ENCODE results near the gene PROZ. TPM values are rescaled to one million over a fixed set of nuclear protein-coding genes. Genes with fewer than 3 reads are reported as not detected.
A peak's percentile ranks its signal among the peaks of the same experiment; 100 is the strongest.

The PROZ gene
- total and polyA plus RNA-seq, 2 of the 13 experiments (the other 11 are each of a cell fraction or from before 2014, with no cell fraction given): 5.6 to 22.5 TPM

GRCh38 chr13:113152984-113153809 lies 5.3 kb upstream of the PROZ start (continued):
- TF ChIP-seq, protein P1, sequence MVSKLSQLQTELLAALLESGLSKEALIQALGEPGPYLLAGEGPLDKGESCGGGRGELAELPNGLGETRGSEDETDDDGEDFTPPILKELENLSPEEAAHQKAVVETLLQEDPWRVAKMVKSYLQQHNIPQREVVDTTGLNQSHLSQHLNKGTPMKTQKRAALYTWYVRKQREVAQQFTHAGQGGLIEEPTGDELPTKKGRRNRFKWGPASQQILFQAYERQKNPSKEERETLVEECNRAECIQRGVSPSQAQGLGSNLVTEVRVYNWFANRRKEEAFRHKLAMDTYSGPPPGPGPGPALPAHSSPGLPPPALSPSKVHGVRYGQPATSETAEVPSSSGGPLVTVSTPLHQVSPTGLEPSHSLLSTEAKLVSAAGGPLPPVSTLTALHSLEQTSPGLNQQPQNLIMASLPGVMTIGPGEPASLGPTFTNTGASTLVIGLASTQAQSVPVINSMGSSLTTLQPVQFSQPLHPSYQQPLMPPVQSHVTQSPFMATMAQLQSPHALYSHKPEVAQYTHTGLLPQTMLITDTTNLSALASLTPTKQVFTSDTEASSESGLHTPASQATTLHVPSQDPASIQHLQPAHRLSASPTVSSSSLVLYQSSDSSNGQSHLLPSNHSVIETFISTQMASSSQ (IDR thresholded peaks at IDR 0.05; ENCODE audit: low read depth): no peak
- TF ChIP-seq, protein P1 (CRISPR knock-in tag; IDR thresholded peaks at IDR 0.05; ENCODE audit: borderline replicate concordance): peak; percentile 6; the same call in 1 of the 2 replicates
- TF ChIP-seq SAP130 (CRISPR knock-in tag; IDR thresholded peaks at IDR 0.05; ENCODE audit: low read depth) (peak; percentile 23), CSRNP1 (CRISPR knock-in tag; IDR thresholded peaks at IDR 0.05) (0 out of 2 replicates have a peak, but pooled peaks have one; percentile 62), ZNF761 (CRISPR knock-in tag; conservative IDR thresholded peaks at IDR 0.05) (0 out of 2 replicates have a peak, but pooled peaks have one; percentile 54), AHR (CRISPR knock-in tag; IDR thresholded peaks at IDR 0.05) (peak; percentile 7; the same call in 1 of the 2 replicates), CBX1 (IDR thresholded peaks at IDR 0.05; ENCODE audit: low read depth) (no peak), PLSCR1 (CRISPR knock-in tag; IDR thresholded peaks at IDR 0.05; ENCODE audit: borderline replicate concordance) (0 out of 2 replicates have a peak, but pooled peaks have one; percentile 51), KDM5B (CRISPR knock-in tag; IDR thresholded peaks at IDR 0.05; ENCODE audit: borderline replicate concordance) (peak; percentile 92), ZNF143 (CRISPR knock-in tag; IDR thresholded peaks at IDR 0.05) (0 out of 2 replicates have a peak, but pooled peaks have one; percentile 22), GLI4 (CRISPR knock-in tag; IDR thresholded peaks at IDR 0.05; ENCODE audit: borderline replicate concordance) (peak; percentile 82; the same call in 1 of the 2 replicates), ZNF713 (CRISPR knock-in tag; IDR thresholded peaks at IDR 0.05) (peak; percentile 57; the same call in 1 of the 2 replicates), ZNF20 (CRISPR knock-in tag; IDR thresholded peaks at IDR 0.05) (peak; percentile 53; the same call in 1 of the 2 replicates), GPBP1L1 (CRISPR knock-in tag; IDR thresholded peaks at IDR 0.05) (no peak), AFF4 (CRISPR knock-in tag; IDR thresholded peaks at IDR 0.05) (peak; percentile 15), RBM22 (optimal IDR thresholded peaks at IDR 0.05; ENCODE audit: low read length) (peak; percentile 40)

Measured in HepG2 (cell line).